ENCODE results near the gene DCPS. TPM values are rescaled to one million over a fixed set of nuclear protein-coding genes. Genes with fewer than 3 reads are reported as not detected.
"Not testable (repeated sequence)": the region's sequence is repeated elsewhere in the genome, so short reads cannot be mapped to it uniquely, and the experiment has no call there.

Gene DCPS
- total RNA-seq, 1 donor from 2014 or later: 38.8 TPM

DNA sequence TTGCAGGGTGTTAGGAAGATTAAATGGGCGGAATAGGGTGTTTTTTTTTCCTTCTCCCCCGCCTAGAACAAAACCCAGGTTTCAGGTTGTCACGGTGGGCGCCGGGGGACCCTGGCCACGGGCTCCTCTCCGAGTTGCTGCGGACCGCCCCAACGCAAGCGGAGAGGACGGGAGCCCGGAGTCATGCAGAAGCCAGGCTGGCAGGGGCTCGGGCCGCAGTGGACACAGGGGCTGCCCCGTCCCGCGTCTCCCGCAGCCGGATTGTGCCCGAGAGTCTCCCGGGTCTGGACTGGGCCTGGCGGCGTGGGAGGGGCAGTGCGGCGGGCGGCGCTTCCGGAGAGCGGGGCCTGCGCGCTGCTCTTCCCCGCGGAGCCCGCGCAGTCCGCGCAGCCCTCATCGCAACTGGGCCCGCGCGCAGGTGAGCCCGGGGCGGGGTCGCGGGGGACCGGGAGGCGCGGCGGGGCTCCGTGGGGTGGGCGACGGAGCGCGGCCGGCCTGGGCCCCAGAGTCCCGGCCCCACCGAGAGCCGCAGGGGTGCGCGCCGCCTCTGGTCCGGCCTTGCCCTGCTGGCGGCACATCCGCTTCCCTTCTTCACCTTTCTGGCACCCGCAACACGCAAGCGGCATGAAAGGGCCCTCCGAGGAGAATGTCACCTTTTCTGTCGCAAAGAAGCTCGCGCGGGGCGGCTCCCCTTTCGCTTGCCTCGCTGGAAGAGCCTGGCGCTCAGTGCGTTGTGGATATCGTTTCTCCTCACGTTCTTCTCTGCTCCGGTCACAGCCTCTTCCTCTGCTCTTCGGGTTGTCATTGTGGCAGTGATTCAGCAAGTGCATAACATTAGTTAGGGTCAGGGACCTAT is 20.9 kb upstream of the DCPS start, which contains the start of gene TIRAP:
TSS of gene TIRAP (plus strand) at position 358 of the 856 bp plus-strand sequence. CDS start 7,802 bp downstream, outside the sequence.
- intact Hi-C loops (cut with micrococcal nuclease): loop anchor here (1.0 kb wide), 4 partner anchors 14 to 133 kb away; partner anchors contain the start of genes DCPS, FAM118B, FOXRED1 and RPUSD4

- intact Hi-C loops (cut with micrococcal nuclease): no loop called here
These were observed 19.0 kb upstream of the DCPS start for GRCh38 chr11:126284829-126285228.

GRCh38 chr11:126288237-126288636 is 15.6 kb upstream of the DCPS start:
- intact Hi-C loops (cut with micrococcal nuclease): no loop called here

GRCh38 chr11:126290887-126291286 is 13.0 kb upstream of the DCPS start:
- intact Hi-C loops (cut with micrococcal nuclease): no loop called here

- intact Hi-C loops (cut with micrococcal nuclease): no loop called here
These were observed 10.1 kb upstream of the DCPS start for GRCh38 chr11:126293726-126294125.

- intact Hi-C loops (cut with micrococcal nuclease): no loop called here
These were observed 6.9 kb upstream of the DCPS start for GRCh38 chr11:126297004-126297403.

DNA sequence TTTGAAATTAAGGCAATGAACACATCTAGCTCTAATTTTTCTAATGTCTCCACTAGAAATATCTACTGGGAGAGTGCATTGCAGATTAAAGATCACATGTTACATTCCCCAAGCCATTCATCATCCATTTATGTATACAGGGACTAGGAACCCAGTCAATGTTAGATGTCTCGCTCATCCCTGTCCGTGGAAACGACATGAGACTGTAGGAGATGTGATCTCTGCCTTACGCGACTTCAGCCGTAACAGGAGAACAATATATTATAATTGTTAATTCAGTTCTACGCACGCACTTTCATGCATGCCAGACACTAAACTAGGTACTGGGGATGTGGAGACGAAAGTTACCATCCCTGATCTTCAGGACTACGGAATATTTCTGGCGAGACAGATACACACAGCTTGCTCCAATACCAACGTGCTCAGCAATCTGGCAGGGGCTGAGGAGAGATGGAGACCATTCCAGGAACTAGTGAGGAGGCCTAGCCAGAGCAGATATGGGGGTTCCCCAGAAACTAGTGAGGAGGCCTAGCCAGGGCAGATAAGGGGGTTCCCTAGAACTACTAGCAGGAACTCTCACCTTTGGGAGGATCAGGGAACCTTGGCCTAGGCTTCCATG is 706 bp downstream of the DCPS start:
- intact Hi-C loops (cut with micrococcal nuclease): loop anchor here (1.0 kb wide), 3 partner anchors 21 to 51 kb away; partner anchors contain the start of genes FOXRED1, ST3GAL4 and TIRAP

DNA sequence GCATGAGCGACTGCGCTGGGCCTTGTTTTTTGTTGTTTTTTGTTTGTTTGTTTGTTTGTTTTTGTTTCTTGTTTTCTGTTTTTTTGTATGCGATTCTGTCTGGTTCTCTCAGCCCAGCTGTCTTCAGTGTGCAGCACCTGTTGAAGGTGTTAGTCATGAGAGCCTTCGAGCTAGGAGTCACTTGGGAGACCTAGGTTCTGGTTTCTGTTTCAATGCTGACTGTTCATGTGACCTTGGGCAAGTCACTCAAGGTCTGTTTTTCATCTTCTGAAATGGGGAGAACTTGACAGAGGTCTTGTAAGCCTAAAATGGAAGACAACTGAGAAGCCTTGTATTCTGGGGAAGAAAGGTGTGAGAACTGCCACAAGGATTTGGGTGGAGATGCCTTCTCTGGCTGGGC is 1.8 kb downstream of the DCPS start:
- intact Hi-C loops (cut with micrococcal nuclease): no loop called here

- intact Hi-C loops (cut with micrococcal nuclease): no loop called here
These were observed 3.8 kb downstream of the DCPS start for GRCh38 chr11:126307706-126308105.

- intact Hi-C loops (cut with micrococcal nuclease): no loop called here
These were observed 4.4 kb downstream of the DCPS start for GRCh38 chr11:126308271-126308671.

- intact Hi-C loops (cut with micrococcal nuclease): not testable (repeated sequence)
These were observed 4.9 kb downstream of the DCPS start for GRCh38 chr11:126308771-126309170.

GRCh38 chr11:126310200-126310991 is 6.5 kb downstream of the DCPS start:
- intact Hi-C loops (cut with micrococcal nuclease): loop anchor here (1.0 kb wide), 1 partner anchor 170 kb away; no protein-coding TSS in a partner anchor

GRCh38 chr11:126310992-126311310 is 7.1 kb downstream of the DCPS start:
- intact Hi-C loops (cut with micrococcal nuclease): loop anchor here (1.0 kb wide), 1 partner anchor 169 kb away; no protein-coding TSS in a partner anchor

- intact Hi-C loops (cut with micrococcal nuclease): no loop called here
These were observed 7.8 kb downstream of the DCPS start for GRCh38 chr11:126311401-126312291.

- intact Hi-C loops (cut with micrococcal nuclease): no loop called here
These were observed 9.1 kb downstream of the DCPS start for GRCh38 chr11:126312961-126313360.

- intact Hi-C loops (cut with micrococcal nuclease): no loop called here
These were observed 10.0 kb downstream of the DCPS start for GRCh38 chr11:126313826-126314225.

GRCh38 chr11:126317432-126317755 is 13.5 kb downstream of the DCPS start:
- intact Hi-C loops (cut with micrococcal nuclease): loop anchor here (5.0 kb wide), 1 partner anchor 100 kb away; no protein-coding TSS in a partner anchor

GRCh38 chr11:126317756-126318573 is 14.1 kb downstream of the DCPS start:
- intact Hi-C loops (cut with micrococcal nuclease): loop anchor here (2.0 to 5.0 kb wide), 2 partner anchors 37 to 99 kb away; partner anchors contain the start of gene ST3GAL4

DNA sequence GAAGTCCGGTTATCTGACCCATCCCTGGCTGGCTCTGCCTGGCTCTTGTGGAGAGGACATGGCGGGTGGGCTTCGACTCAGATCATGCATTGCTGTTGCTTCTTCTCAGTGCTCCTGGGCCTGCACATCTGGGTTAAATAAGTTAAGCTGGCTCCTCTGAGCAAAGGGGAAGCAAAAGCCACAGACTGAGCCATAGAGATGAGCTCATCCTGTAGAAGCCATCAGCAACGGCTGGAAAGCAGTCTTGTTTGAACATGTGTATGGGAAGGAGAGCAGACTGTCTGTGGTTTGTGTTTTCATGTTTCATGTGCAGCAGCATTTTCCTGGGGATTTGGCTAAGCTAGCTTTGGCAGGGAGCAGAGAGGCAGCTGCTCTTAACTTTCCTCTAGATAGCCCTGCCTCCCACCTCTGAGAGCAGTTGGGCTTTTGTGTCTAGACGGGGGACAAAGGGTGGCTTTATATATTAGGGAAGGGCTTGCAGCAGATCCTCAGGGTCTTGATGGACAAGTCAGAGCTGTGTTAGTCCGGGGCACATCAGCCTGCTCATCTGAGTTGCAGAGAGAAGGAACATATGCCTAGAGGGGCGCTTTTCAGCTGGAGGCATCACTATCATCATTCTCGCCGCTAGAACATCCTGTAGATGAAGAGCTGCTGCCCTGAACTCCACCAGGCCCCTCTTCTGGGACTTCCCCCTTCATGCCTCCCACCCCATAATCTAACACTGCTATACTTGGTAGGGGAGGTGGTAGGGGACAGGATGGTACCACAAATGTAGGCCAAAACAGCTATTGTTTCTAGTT is 14.9 kb downstream of the DCPS start:
- intact Hi-C loops (cut with micrococcal nuclease): loop anchor here (2.0 to 5.0 kb wide), 2 partner anchors 36 to 99 kb away; partner anchors contain the start of gene ST3GAL4

Data from T-helper 2 cell treated with Interferon-gamma antibody and Interleukin-4, amounts not matched to agents 100 ng/mL and 5 ng/mL, for 36 hours (primary cell).